Esophagus (tissue), 2 donors: ENCODE results near the gene AQP12A. TPM values are rescaled to one million over a fixed set of nuclear protein-coding genes. Genes with fewer than 3 reads are reported as not detected.

Source experiments
- H3K27ac ChIP-seq, 2 donors: one replicate each; pipeline ENCODE4 v1.5.1; 2013; ENCODE audit warnings: low read depth in 2 of 2, mild to moderate bottlenecking in 2 of 2, inconsistent platforms in 1 of 2, low read length in 1 of 2, moderate library complexity in 1 of 2
- H3K27me3 ChIP-seq, 2 donors: one replicate each; pipeline ENCODE4 v1.6.1; 2013; ENCODE audit warnings: low read length in 2 of 2, control low read depth in 1 of 2, mild to moderate bottlenecking in 1 of 2; ENCODE audit not compliant: insufficient read depth in 2 of 2, control insufficient read depth in 1 of 2
- H3K36me3 ChIP-seq, 2 donors: one replicate each; pipeline ENCODE4 v1.6.1; 2013; ENCODE audit warnings: low read length in 1 of 2; ENCODE audit not compliant: control insufficient read depth in 2 of 2, insufficient read depth in 2 of 2
- H3K4me1 ChIP-seq, 2 donors: one replicate each; pipeline ENCODE4 v1.6.1; 2013; ENCODE audit warnings: low read length in 1 of 2; ENCODE audit not compliant: control insufficient read depth in 2 of 2, insufficient read depth in 2 of 2
- H3K4me3 ChIP-seq, 2 donors: one replicate each; pipeline ENCODE4 v1.5.1; 2013; ENCODE audit warnings: low read length in 2 of 2, mild to moderate bottlenecking in 2 of 2, low read depth in 1 of 2, moderate library complexity in 1 of 2
- H3K9me3 ChIP-seq, 2 donors: one replicate each; pipeline ENCODE4 v1.6.1; 2013; ENCODE audit warnings: mild to moderate bottlenecking in 2 of 2, low read depth in 1 of 2, low read length in 1 of 2, moderate library complexity in 1 of 2; ENCODE audit not compliant: control insufficient read depth in 2 of 2, insufficient read depth in 1 of 2
- WGBS, 2 donors: extraction: QIAGEN DNeasy Blood & Tissue Kit; methylation state at CpG; one replicate each; pipeline ENCODE4 v1.1.7; 2013; 5-methylcytosine and 5-hydroxymethylcytosine counted together
- polyA plus RNA-seq, 2 donors: library from polyadenylated mRNA; stranded (reverse); fragments of 200-250 nt; gene quantifications; one replicate each; pipeline ENCODE4 v1.2.3, GENCODE V29; 2013
- donor health status: healthy with polysubstance abuse.
- donor health status: Bipolar disorder and iron deficiency.

Gene AQP12A
- polyA plus RNA-seq, 2 donors: not detected

- Histone ChIP-seq H3K9me3 (no peaks in the 10 kb centered on the region), H3K27me3 (peaks cover 0 to 3% of the 10 kb centered on the region in 2 donors), H3K4me1 (no peaks in the 10 kb centered on the region), H3K27ac (no peak overlapping the region), H3K4me3 (no peak overlapping the region), H3K36me3 (no peaks in the 10 kb centered on the region)
- WGBS, 2 donors: 78 to 84% methylated on average over 14 of the region's 14 CpGs
Measured at GRCh38 chr2:240727439-240727838, 35.8 kb downstream of the AQP12A start.

GRCh38 chr2:240727913-240728312 lies 36.2 kb downstream of the AQP12A start:
- H3K4me1 ChIP-seq: no peaks in the 10 kb centered on the region
- H3K27me3 ChIP-seq: peaks cover 0 to 3% of the 10 kb centered on the region in 2 donors
- no peak overlapping the region for H3K27ac ChIP-seq
- no peak overlapping the region for H3K4me3 ChIP-seq
- H3K36me3 ChIP-seq: no peaks in the 10 kb centered on the region
- 85 to 88% methylated on average over 15 of the region's 15 CpGs for WGBS, 2 donors
- no peaks in the 10 kb centered on the region for H3K9me3 ChIP-seq

GRCh38 chr2:240728361-240728760 lies 36.7 kb downstream of the AQP12A start:
- no peak overlapping the region for H3K4me3 ChIP-seq
- no peaks in the 10 kb centered on the region for H3K9me3 ChIP-seq
- H3K4me1 ChIP-seq: no peaks in the 10 kb centered on the region
- WGBS, 2 donors: 87 to 90% methylated on average over 10 of the region's 10 CpGs
- no peaks in the 10 kb centered on the region for H3K36me3 ChIP-seq
- peaks cover 0 to 3% of the 10 kb centered on the region in 2 donors for H3K27me3 ChIP-seq
- H3K27ac ChIP-seq: no peak overlapping the region

GRCh38 chr2:240728827-240729226 lies 37.2 kb downstream of the AQP12A start:
- no peaks in the 10 kb centered on the region for H3K4me1 ChIP-seq
- no peaks in the 10 kb centered on the region for H3K36me3 ChIP-seq
- no peak overlapping the region for H3K4me3 ChIP-seq
- peaks cover 0 to 3% of the 10 kb centered on the region in 2 donors for H3K27me3 ChIP-seq
- no peaks in the 10 kb centered on the region for H3K9me3 ChIP-seq
- WGBS, 2 donors: 78 to 79% methylated on average over 7 of the region's 7 CpGs
- H3K27ac ChIP-seq: no peak overlapping the region

- Histone ChIP-seq H3K4me3 (no peak overlapping the region), H3K4me1 (no peaks in the 10 kb centered on the region), H3K36me3 (no peaks in the 10 kb centered on the region), H3K9me3 (no peaks in the 10 kb centered on the region), H3K27ac (no peak overlapping the region), H3K27me3 (peaks cover 0 to 3% of the 10 kb centered on the region in 2 donors)
- WGBS, 2 donors: 76 to 80% methylated on average over 10 of the region's 10 CpGs
Measured at GRCh38 chr2:240730501-240731177, 39.0 kb downstream of the AQP12A start.

GRCh38 chr2:240731178-240731545 lies 39.5 kb downstream of the AQP12A start:
- no peak overlapping the region for H3K27ac ChIP-seq
- H3K27me3 ChIP-seq: peaks cover 0 to 3% of the 10 kb centered on the region in 2 donors
- H3K9me3 ChIP-seq: no peaks in the 10 kb centered on the region
- no peaks in the 10 kb centered on the region for H3K4me1 ChIP-seq
- whole genome bisulfite sequencing, 2 donors: 26 to 27% methylated on average over 9 of the region's 9 CpGs
- H3K36me3 ChIP-seq: no peaks in the 10 kb centered on the region
- no peak overlapping the region for H3K4me3 ChIP-seq

GRCh38 chr2:240732184-240732583 lies 40.5 kb downstream of the AQP12A start:
- H3K36me3 ChIP-seq: no peaks in the 10 kb centered on the region
- 81 to 85% methylated on average over 5 of the region's 5 CpGs for WGBS, 2 donors
- no peak overlapping the region for H3K27ac ChIP-seq
- no peak overlapping the region for H3K4me3 ChIP-seq
- H3K27me3 ChIP-seq: peaks cover 0 to 3% of the 10 kb centered on the region in 2 donors
- no peaks in the 10 kb centered on the region for H3K4me1 ChIP-seq
- H3K9me3 ChIP-seq: no peaks in the 10 kb centered on the region

GRCh38 chr2:240732911-240733622 lies 41.4 kb downstream of the AQP12A start:
- peaks cover 0 to 3% of the 10 kb centered on the region in 2 donors for H3K27me3 ChIP-seq
- H3K27ac ChIP-seq: no peak overlapping the region
- H3K4me3 ChIP-seq: no peak overlapping the region
- H3K4me1 ChIP-seq: no peaks in the 10 kb centered on the region
- no peaks in the 10 kb centered on the region for H3K36me3 ChIP-seq
- H3K9me3 ChIP-seq: no peaks in the 10 kb centered on the region
- WGBS, 2 donors: 71 to 75% methylated on average over 9 to 10 of the region's 10 CpGs

GRCh38 chr2:240733803-240734495 lies 42.3 kb downstream of the AQP12A start:
- no peaks in the 10 kb centered on the region for H3K36me3 ChIP-seq
- H3K4me1 ChIP-seq: no peaks in the 10 kb centered on the region
- H3K27ac ChIP-seq: no peak overlapping the region
- 63 to 70% methylated on average over 24 of the region's 24 CpGs for WGBS, 2 donors
- no peak overlapping the region for H3K4me3 ChIP-seq
- H3K27me3 ChIP-seq: peaks cover 0 to 3% of the 10 kb centered on the region in 2 donors
- no peaks in the 10 kb centered on the region for H3K9me3 ChIP-seq
